NCI-H1092 (cell line): ENCODE measurements around the gene RPS26.
"Not testable (repeated sequence)": the region's sequence is repeated elsewhere in the genome, so short reads cannot be mapped to it uniquely, and the experiment has no call there.

ENCODE experiments used
- DNase-seq: peaks from one replicate; lab custom pipeline; 2025; lab: John Stamatoyannopoulos, UW

Gene RPS26

GRCh38 chr12:56021889-56022497 is 19.7 kb upstream of the RPS26 start:
- no peak for DNase-seq

GRCh38 chr12:56028511-56029165 is 13.1 kb upstream of the RPS26 start:
- DNase-seq, result no peak

GRCh38 chr12:56029166-56029519 is 12.6 kb upstream of the RPS26 start:
- no peak for DNase-seq

GRCh38 chr12:56029666-56030293 is 11.9 kb upstream of the RPS26 start:
- no peak for DNase-seq

GRCh38 chr12:56031987-56032386 is 9.7 kb upstream of the RPS26 start:
- no peak for DNase-seq

GRCh38 chr12:56034586-56035332 is 7.0 kb upstream of the RPS26 start:
- DNase-seq, result no peak

- no peak for DNase-seq
Measured at GRCh38 chr12:56037161-56037560, 4.6 kb upstream of the RPS26 start.

- DNase-seq, result no peak
Measured at GRCh38 chr12:56038022-56038655, 3.6 kb upstream of the RPS26 start.

GRCh38 chr12:56040151-56040550 is 1.6 kb upstream of the RPS26 start:
- no peak for DNase-seq

- no peak for DNase-seq
Measured at GRCh38 chr12:56040963-56041551, 661 bp upstream of the RPS26 start.

- not testable (repeated sequence) for DNase-seq
Measured at GRCh38 chr12:56042430-56042813, 704 bp downstream of the RPS26 start.

GRCh38 chr12:56042843-56043242 is 1.1 kb downstream of the RPS26 start:
- no peak for DNase-seq

- DNase-seq, result no peak
Measured at GRCh38 chr12:56046027-56046780, 4.5 kb downstream of the RPS26 start.

GRCh38 chr12:56053407-56053893 is 11.7 kb downstream of the RPS26 start:
- DNase-seq, result no peak

GRCh38 chr12:56059964-56060363 is 18.2 kb downstream of the RPS26 start:
- DNase-seq, result not testable (repeated sequence)

GRCh38 chr12:56061982-56062381 is 20.3 kb downstream of the RPS26 start:
- DNase-seq, result no peak

GRCh38 chr12:56062996-56063395 is 21.3 kb downstream of the RPS26 start:
- DNase-seq, result no peak

GRCh38 chr12:56071648-56072047 is 29.9 kb downstream of the RPS26 start:
- no peak for DNase-seq

GRCh38 chr12:56074396-56074795 is 32.7 kb downstream of the RPS26 start:
- DNase-seq, result no peak

- not testable (repeated sequence) for DNase-seq
Measured at GRCh38 chr12:56077966-56078365, 36.2 kb downstream of the RPS26 start.

- DNase-seq, result no peak
Measured at GRCh38 chr12:56078427-56078826, 36.7 kb downstream of the RPS26 start.
